Spleen (tissue), 7 donors: ENCODE measurements around the gene PHC2.

Experiments used
- CTCF ChIP-seq, 11 experiments: fragments of 200-600 bp in 7 of 11; fragments of 450-650 bp in 4 of 11; sonication (generic) in 4 of 11; IDR thresholded peaks in 8 of 11; conservative IDR thresholded peaks in 3 of 11; 1 replicate in 7 of 11; 2 replicates in 4 of 11; pipeline versions ENCODE4 v1.4.0 to v1.8.0; 2016 to 2021; ENCODE audit warnings: antibody characterized with exemption in 11 of 11, inconsistent platforms in 4 of 11, mild to moderate bottlenecking in 1 of 11
- POLR2A ChIP-seq, 3 donors: fragments of 450-650 bp; IDR thresholded peaks; one replicate each; pipeline ENCODE4 v1.5.1; 2017; ENCODE audit warnings: antibody characterized with exemption in 3 of 3, mild to moderate bottlenecking in 1 of 3
- POLR2AphosphoS5 ChIP-seq, 3 donors: sonication (generic); formaldehyde crosslinking; IDR thresholded peaks; one replicate each; pipeline ENCODE4 v1.5.1; 2017; ENCODE audit warnings: antibody characterized with exemption in 3 of 3
- donor health status: DM: no; HTN: no; CAD: no; lungs with moderate emphysema.
- donor health status: DM: no; HTN: no; CAD: no.
- donor health status: DM: no; HTN: no; CAD: no.

- TF ChIP-seq CTCF (IDR thresholded peaks at IDR 0.05 in 8 of 11, conservative IDR thresholded peaks at IDR 0.05 in 3 of 11), result no peak
- TF ChIP-seq POLR2AphosphoS5 (IDR thresholded peaks at IDR 0.05), result no peak
- no peak for TF ChIP-seq POLR2A (IDR thresholded peaks at IDR 0.05)
These were observed 33.8 kb downstream of the PHC2 start for GRCh38 chr1:33397125-33397506.
